Right lobe of liver (tissue), 6 donors: ENCODE results near the gene ACBD5. TPM values are rescaled to one million over a fixed set of nuclear protein-coding genes. Genes with fewer than 3 reads are reported as not detected.
"Not testable (repeated sequence)": the region's sequence is repeated elsewhere in the genome, so short reads cannot be mapped to it uniquely, and the experiment has no call there.

Source experiments
- ATAC-seq, 4 donors: fragments of 200-7000 bp; cut with Tn5 transposase; one replicate each; pipeline ENCODE4 v1.9.1; 2020; ENCODE audit warnings: mild to moderate bottlenecking in 4 of 4, moderate library complexity in 4 of 4
- DNase-seq, 3 donors: peaks; one replicate each; pipeline ENCODE4 v3.0.0-alpha.2; 2020
- H3K27ac ChIP-seq, 3 donors: fragments of 200-600 bp; one replicate each; pipeline ENCODE4 v1.8.0; 2022
- H3K27me3 ChIP-seq, 2 donors: fragments of 200-600 bp; one replicate each; pipeline ENCODE4 v1.8.0; 2022
- H3K36me3 ChIP-seq, 4 donors: fragments of 200-600 bp; sonication (generic) in 1 of 4; one replicate each; pipeline versions ENCODE4 v1.5.1 to v1.8.0; 2017 to 2022; ENCODE audit warnings: control low read depth in 1 of 4
- H3K4me1 ChIP-seq, 4 donors: fragments of 200-600 bp; sonication (generic) in 1 of 4; one replicate each; pipeline versions ENCODE4 v1.5.1 to v1.8.0; 2017 to 2022; ENCODE audit warnings: control low read depth in 1 of 4
- H3K4me3 ChIP-seq, 3 donors: fragments of 200-600 bp; one replicate each; pipeline ENCODE4 v1.8.0; 2022
- H3K9me3 ChIP-seq, 4 donors: fragments of 200-600 bp; sonication (generic) in 1 of 4; one replicate each; pipeline versions ENCODE4 v1.5.1 to v1.8.0; 2017 to 2022; ENCODE audit warnings: control low read depth in 1 of 4
- CTCF ChIP-seq, 4 donors: fragments of 200-600 bp in 3 of 4; fragments of 450-650 bp in 1 of 4; IDR thresholded peaks; one replicate each; pipeline versions ENCODE4 v1.5.1 to v1.8.0; 2016 to 2022; ENCODE audit warnings: antibody characterized with exemption in 4 of 4, mild to moderate bottlenecking in 2 of 4
- POLR2A ChIP-seq: fragments of 450-650 bp; IDR thresholded peaks from one replicate; pipeline ENCODE4 v1.6.1; 2017; ENCODE audit warnings: antibody characterized with exemption, mild to moderate bottlenecking
- WGBS: methylation state at CpG from one replicate; pipeline ENCODE4 v1.1.6; 2018; ENCODE audit warnings: low coverage, low lambda C conversion rate; ENCODE audit not compliant: insufficient coverage; ENCODE audit errors: missing lambda C conversion rate; 5-methylcytosine and 5-hydroxymethylcytosine counted together
- intact Hi-C, 2 donors: fragments of 100-400 bp; cut with DNase I; formaldehyde crosslinking; loops; one replicate each; pipeline versions ENCODE4 v1.11.2 to v1.14.1; 2022
- long read RNA-seq: library from polyadenylated mRNA; unstranded; transcript quantifications from one replicate; pipeline ENCODE4 v2.0.0, GENCODE V29; 2019
- total RNA-seq, 6 experiments: library from RNA; depleted of rRNA in 2 of 6; stranded (reverse); fragments of >200 nt in 2 of 6; fragmentation: NEBNext Ultra II Directional in 3 of 6; extraction: Animal tissue kit (Norgen Biotek cat#: 25700) in 3 of 6; gene quantifications; one replicate each; pipeline versions ENCODE4 v1.1.0 to v1.2.4, GENCODE V29; 2016 to 2023
- donor health status: DM: no; HTN: yes; CAD: no.
- donor health status: DM: no; HTN: no; CAD: no.
- donor health status: DM: no; HTN: no; CAD: no.
- donor health status: DM: no; HTN: yes; CAD: no.
- donor health status: DM: no; HTN: yes; CAD: no.

The ACBD5 gene
- total RNA-seq = 10 to 100 TPM; 23.1 to 45.9 (median 32.0) TPM
- long read RNA-seq, full-length matches to known transcripts = 2 of 12 reads
- long read RNA-seq, partial matches to known transcripts = 10 of 12 reads
- long read RNA-seq, other reads (novel, unspliced or antisense) = 0 of 12 reads

DNA sequence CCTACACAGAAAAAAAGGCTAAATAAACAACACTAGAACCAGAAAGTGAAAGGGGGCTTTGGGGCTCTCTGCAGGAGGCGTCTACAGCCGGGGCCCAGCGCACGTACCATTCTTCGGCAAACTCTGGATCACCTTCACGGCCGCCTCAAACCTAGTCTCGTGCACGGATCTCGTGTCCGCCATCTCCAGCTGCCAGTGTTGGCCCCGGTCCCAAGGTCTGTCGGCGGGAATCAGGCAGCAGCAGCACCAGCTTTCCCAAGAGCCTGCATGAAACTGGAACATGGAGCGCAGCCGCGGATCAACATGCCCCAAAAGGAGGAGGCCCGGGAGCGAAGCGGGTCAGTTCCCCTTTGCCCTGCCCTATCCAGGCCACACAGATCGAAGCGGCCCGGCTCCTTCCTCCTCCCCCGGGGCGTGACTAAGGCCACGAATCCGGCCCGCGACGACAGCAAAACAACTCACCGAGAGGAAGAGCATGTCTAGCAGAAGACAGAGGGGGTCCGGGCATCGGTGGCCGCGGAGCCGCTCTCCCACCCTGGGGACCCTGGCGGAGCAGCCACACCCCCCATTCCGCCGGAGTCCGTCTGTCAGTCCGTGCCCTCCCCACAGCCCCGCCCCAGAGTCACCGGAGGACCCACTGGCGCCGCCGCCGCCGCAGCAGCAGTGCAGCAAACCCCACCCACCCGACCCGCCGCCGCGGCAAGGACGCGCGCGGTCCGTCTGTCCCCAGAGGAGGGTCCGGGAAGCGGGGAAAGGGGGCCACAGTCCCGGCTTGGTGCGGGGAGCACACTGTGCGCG is at the start of gene ACBD5:
TSS of gene ACBD5 (minus strand) at position 586 of the 798 bp plus-strand sequence. CDS start at position 477, 109 bp downstream.
- intact Hi-C loops = no loop called here
- Histone ChIP-seq H3K9me3 (no peaks in the 10 kb centered on the region), H3K36me3 (no peaks in the 10 kb centered on the region), H3K4me3 (peak within 1 kb of the TSS; percentile 61 to 85 (median 83)), H3K27ac (peak within 1 kb of the TSS; percentile 89 to 96 (median 92)), H3K27me3 (no peaks in the 10 kb centered on the region), H3K4me1 (peaks cover 0 to 24% (median 8%) of the 10 kb centered on the region in 4 donors)
- DNase-seq (peak; percentile 93 to 97 (median 97)), ATAC-seq (peak; percentile 65 to 84 (median 76))
- peak in 1 of 4 donors; percentile 10 for TF ChIP-seq CTCF (IDR thresholded peaks at IDR 0.05)
- peak; percentile 84 for TF ChIP-seq POLR2A
- WGBS = 0% methylated on average over 12 of the region's 64 CpGs

DNA sequence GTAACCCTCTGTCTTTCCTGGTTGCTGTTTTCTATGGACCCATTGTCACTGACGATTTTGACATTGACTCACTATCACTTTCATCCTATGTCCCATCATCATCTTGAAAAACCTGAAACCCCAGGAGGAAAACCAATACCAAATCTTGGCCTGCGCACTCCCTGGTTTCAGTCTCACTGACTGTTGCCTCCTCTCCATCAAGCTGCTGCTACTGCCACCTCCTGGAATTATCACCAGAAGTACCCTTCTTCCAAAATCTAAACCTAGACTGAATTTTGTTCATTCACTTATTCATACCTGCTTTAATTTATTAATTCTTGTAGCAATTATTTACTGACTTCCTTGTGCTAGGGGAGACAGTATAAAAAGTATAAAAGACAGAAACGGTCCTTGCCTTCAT is 44.5 kb upstream of the ACBD5 start:
- H3K36me3 ChIP-seq = no peaks in the 10 kb centered on the region
- TF ChIP-seq CTCF (IDR thresholded peaks at IDR 0.05) (peak; percentile 53 to 59 (median 54)), POLR2A (no peak)
- DNase-seq = peak in 2 of 3 donors; percentile 29 to 47
- H3K4me3 ChIP-seq = no peak overlapping the region
- intact Hi-C loops = no loop called here
- peak; percentile 85 to 98 (median 92) for ATAC-seq
- H3K27ac ChIP-seq = no peak overlapping the region
- no peaks in the 10 kb centered on the region for H3K9me3 ChIP-seq
- no peaks in the 10 kb centered on the region for H3K27me3 ChIP-seq
- no peaks in the 10 kb centered on the region for H3K4me1 ChIP-seq
- WGBS = 22% methylated on average over 3 of the region's 3 CpGs

DNA sequence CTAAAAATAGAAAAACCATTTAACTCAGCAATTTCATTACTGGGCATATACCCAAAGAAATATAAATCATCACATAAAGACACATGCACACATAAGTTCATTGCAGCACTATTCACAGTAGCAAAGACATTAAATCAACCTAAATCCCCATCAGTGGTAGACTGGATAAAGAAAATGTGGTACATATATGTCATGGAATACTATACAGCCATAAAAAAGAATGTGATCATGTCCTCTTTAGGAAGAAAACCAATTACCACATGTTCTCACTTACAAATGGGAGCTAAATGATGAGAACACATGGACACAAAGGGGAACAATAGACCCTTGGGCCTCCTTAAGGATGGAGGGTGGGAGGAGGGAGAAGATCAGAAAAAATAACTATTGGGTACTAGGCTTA is 36.0 kb upstream of the ACBD5 start:
- Histone ChIP-seq H3K27ac (no peak overlapping the region), H3K27me3 (no peaks in the 10 kb centered on the region), H3K4me3 (no peak overlapping the region), H3K36me3 (no peaks in the 10 kb centered on the region), H3K9me3 (no peaks in the 10 kb centered on the region), H3K4me1 (no peaks in the 10 kb centered on the region)
- intact Hi-C loops = no loop called here
- ATAC-seq (no peak), DNase-seq (no peak)
- TF ChIP-seq CTCF (IDR thresholded peaks at IDR 0.05) (no peak), POLR2A (no peak)

- DNase-seq, H3K4me3 ChIP-seq, H3K36me3 ChIP-seq, H3K4me1 ChIP-seq, H3K9me3 ChIP-seq, H3K27me3 ChIP-seq, H3K27ac ChIP-seq, intact Hi-C loops: not testable (repeated sequence)
- peak; percentile 69 to 97 (median 75) for ATAC-seq
- 32% methylated on average over 3 of the region's 3 CpGs for WGBS
Measured at GRCh38 chr10:27266025-27266424, 25.4 kb upstream of the ACBD5 start.

- whole genome bisulfite sequencing = 86% methylated on average over 6 of the region's 7 CpGs
- H3K27me3 ChIP-seq, H3K27ac ChIP-seq: not testable (repeated sequence)
Measured at GRCh38 chr10:27262788-27263187, 22.2 kb upstream of the ACBD5 start.

More at GRCh38 chr10:27262788-27263187, 22.2 kb upstream of the ACBD5 start:
- intact Hi-C loops, H3K4me3 ChIP-seq, ATAC-seq, H3K9me3 ChIP-seq, H3K36me3 ChIP-seq, DNase-seq: not testable (repeated sequence)
- peaks cover 0 to 13% (median 0%) of the 10 kb centered on the region in 4 donors for H3K4me1 ChIP-seq
